Measurements from ENCODE around the gene BPIFB6. TPM values are rescaled to one million over a fixed set of nuclear protein-coding genes. Genes with fewer than 3 reads are reported as not detected.

BPIFB6 gene
- total and polyA plus RNA-seq, 2 of the 4 experiments (the other 2 are of a cell fraction) = not detected

GRCh38 chr20:33051333-33051732, 19.9 kb downstream of the BPIFB6 start:
- Histone ChIP-seq H4K91ac (ENCODE audit: insufficient read depth, low read depth, low read length) (no peak overlapping the region), H2AK9ac (replicated peaks; ENCODE audit: low read depth, low read length, poor library complexity) (no peak overlapping the region), H2AK5ac (ENCODE audit: low read depth, low read length) (no peak overlapping the region), H3K9me1 (ENCODE audit: insufficient read depth, low read length) (no peaks in the 10 kb centered on the region), H3K4ac (ENCODE audit: low read depth, low read length) (no peak overlapping the region), H3K4me1 (ENCODE audit: control insufficient read depth, insufficient read depth, low read length) (no peaks in the 10 kb centered on the region), H2BK5ac (ENCODE audit: low read depth, low read length, poor library complexity, severe bottlenecking) (no peak overlapping the region), H3K9ac (ENCODE audit: low read depth, low read length) (no peak overlapping the region), H3K36me3 (ENCODE audit: control insufficient read depth, insufficient read depth, low read length) (no peaks in the 10 kb centered on the region), H3K79me1 (ENCODE audit: low read depth in 1 of 2, low read length in 2 of 2) (no peaks in the 10 kb centered on the region), H4K8ac (ENCODE audit: low read depth in 2 of 2, low read length in 2 of 2) (no peak overlapping the region), H2AFZ (replicated peaks; ENCODE audit: low read length, poor library complexity) (no peak overlapping the region), H3K56ac (ENCODE audit: extremely low read depth, insufficient read depth, low read length) (no peak overlapping the region), H2BK120ac (ENCODE audit: low read depth, low read length) (no peak overlapping the region), H3K9me3 (ENCODE audit: control insufficient read depth, insufficient read depth, low read length) (no peaks in the 10 kb centered on the region), H3K4me3 (ENCODE audit: insufficient read depth, low read depth, low read length) (no peak overlapping the region), H4K20me1 (ENCODE audit: insufficient read depth, low read length) (no peaks in the 10 kb centered on the region), H2BK20ac (ENCODE audit: low read depth, low read length) (no peak overlapping the region), H3K23ac (ENCODE audit: low read depth, low read length) (no peak overlapping the region), H3K18ac (ENCODE audit: low read depth, low read length) (no peak overlapping the region), H3K27me3 (ENCODE audit: control insufficient read depth, insufficient read depth, low read length) (peaks cover 2% of the 10 kb centered on the region; the same call in 1 of the 2 replicates), H3K27ac (ENCODE audit: insufficient read depth, low read length) (no peak overlapping the region), H2BK15ac (ENCODE audit: low read depth, low read length) (no peak overlapping the region), H3K14ac (replicated peaks; ENCODE audit: low read depth, low read length) (no peak overlapping the region), H3K4me2 (ENCODE audit: low read depth, low read length) (no peak overlapping the region), H4K5ac (ENCODE audit: low read depth, low read length) (no peak overlapping the region)
- intact Hi-C loops (cut with micrococcal nuclease) (no loop called here), in situ Hi-C loops (cut with MboI; ENCODE audit: low sequenced_read_pairs) (no loop called here), dilution Hi-C loops (cut with HindIII; ENCODE audit: low sequenced_read_pairs, unreplicated experiment) (no loop called here)
- ChIA-PET CTCF (no interaction called here), POLR2A (ENCODE audit: unreplicated experiment) (no interaction called here)
- DNase-seq (no peak), ATAC-seq (ENCODE audit: low read depth) (no peak)
- WGBS, 2 experiments (ENCODE audit: extremely low coverage in 2 of 2, insufficient read length in 1 of 2) = no CpG with 5 or more reads among the region's 4 CpGs
- TF ChIP-seq SMC3 (IDR thresholded peaks at IDR 0.05; ENCODE audit: low read depth, low read length) (no peak), MAFK (IDR thresholded peaks at IDR 0.05; ENCODE audit: low read depth, low read length) (no peak), MAZ (IDR thresholded peaks at IDR 0.05; ENCODE audit: borderline replicate concordance, low read depth, low read length) (no peak)
- no TSS peak for BruUV-seq (replicated peaks)

All from IMR-90 (cell line).